IgD-negative memory B cell (primary cell): ENCODE measurements around the gene CYB5D1. TPM values are rescaled to one million over a fixed set of nuclear protein-coding genes. Genes with fewer than 3 reads are reported as not detected.
"Not testable (repeated sequence)": the region's sequence is repeated elsewhere in the genome, so short reads cannot be mapped to it uniquely, and the experiment has no call there.

Experiments
- H3K27ac Mint-ChIP-seq, 3 donors: one replicate each; pipeline ENCODE4 v1.8.0; 2020 to 2022; ENCODE audit warnings: mild to moderate bottlenecking in 3 of 3, mixed read lengths in 3 of 3, moderate library complexity in 1 of 3
- H3K27me3 Mint-ChIP-seq: one replicate; pipeline ENCODE4 v1.8.0; 2021; ENCODE audit warnings: mixed read lengths
- H3K36me3 Mint-ChIP-seq: one replicate; pipeline ENCODE4 v1.8.0; 2020; ENCODE audit warnings: mild to moderate bottlenecking, mixed read lengths
- H3K4me1 Mint-ChIP-seq, 3 donors: one replicate each; pipeline ENCODE4 v1.8.0; 2020 to 2022; ENCODE audit warnings: mixed read lengths in 3 of 3, mild to moderate bottlenecking in 1 of 3
- H3K4me3 Mint-ChIP-seq, 4 donors: one replicate each; pipeline ENCODE4 v1.8.0; 2020 to 2022; ENCODE audit warnings: mild to moderate bottlenecking in 4 of 4, mixed read lengths in 4 of 4, moderate library complexity in 3 of 4
- H3K9me3 Mint-ChIP-seq, 3 donors: one replicate each; pipeline ENCODE4 v1.8.0; 2020 to 2021; ENCODE audit warnings: mixed read lengths in 3 of 3, mild to moderate bottlenecking in 1 of 3
- polyA plus RNA-seq: library from polyadenylated mRNA; unstranded; fragments of 300-500 nt; fragmentation: Illumina TruSeq; gene quantifications from one replicate; pipeline ENCODE4 v1.2.3, GENCODE V29; 2021

CYB5D1 gene, protein sequence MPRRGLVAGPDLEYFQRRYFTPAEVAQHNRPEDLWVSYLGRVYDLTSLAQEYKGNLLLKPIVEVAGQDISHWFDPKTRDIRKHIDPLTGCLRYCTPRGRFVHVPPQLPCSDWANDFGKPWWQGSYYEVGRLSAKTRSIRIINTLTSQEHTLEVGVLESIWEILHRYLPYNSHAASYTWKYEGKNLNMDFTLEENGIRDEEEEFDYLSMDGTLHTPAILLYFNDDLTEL
- 8.0 TPM for polyA plus RNA-seq

DNA sequence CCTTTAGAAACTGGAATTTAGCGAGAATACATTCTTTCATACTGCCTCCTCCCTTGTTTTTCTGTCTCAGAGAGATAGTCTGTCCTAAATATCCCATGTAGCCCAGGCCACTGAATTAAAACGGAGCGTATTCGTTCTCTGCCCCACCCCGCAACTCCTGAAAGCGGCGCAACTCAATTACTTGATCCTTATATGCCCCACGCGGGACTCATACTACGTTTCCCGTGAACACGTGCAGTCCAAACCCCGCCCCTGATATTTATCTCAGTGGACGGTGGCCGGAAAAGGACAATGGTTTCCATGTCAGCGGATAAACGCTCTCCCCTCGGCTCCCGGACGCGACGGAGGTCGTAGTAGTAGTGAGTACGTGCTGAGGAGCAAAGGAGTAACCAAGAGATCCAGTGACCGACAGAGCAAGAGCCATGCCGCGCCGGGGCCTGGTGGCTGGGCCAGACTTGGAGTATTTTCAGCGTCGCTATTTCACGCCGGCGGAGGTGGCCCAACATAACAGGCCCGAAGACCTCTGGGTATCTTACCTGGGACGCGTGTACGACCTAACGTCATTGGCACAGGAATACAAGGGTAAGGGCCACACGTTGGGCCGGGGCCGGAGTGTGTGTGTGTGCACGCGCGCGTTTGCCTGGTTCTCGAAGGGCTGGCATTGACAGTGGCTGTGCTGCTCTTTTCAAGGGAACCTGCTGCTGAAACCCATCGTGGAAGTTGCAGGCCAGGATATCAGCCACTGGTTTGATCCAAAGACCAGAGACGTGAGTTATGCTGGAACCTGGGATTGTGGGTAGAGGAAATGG lies at the start of gene CYB5D1:
Gene CYB5D1, plus strand, starts transcription at position 291 of the 809 bp plus-strand sequence. Its CDS starts 132 bp downstream, at position 423.
- Mint-ChIP-seq H3K27me3 (no peaks in the 10 kb centered on the region), H3K4me3 (no peak within 1 kb of the TSS), H3K9me3 (no peaks in the 10 kb centered on the region), H3K4me1 (peaks cover 10 to 20% (median 11%) of the 10 kb centered on the region in 3 donors), H3K27ac (no peak within 1 kb of the TSS), H3K36me3 (no peaks in the 10 kb centered on the region)

DNA sequence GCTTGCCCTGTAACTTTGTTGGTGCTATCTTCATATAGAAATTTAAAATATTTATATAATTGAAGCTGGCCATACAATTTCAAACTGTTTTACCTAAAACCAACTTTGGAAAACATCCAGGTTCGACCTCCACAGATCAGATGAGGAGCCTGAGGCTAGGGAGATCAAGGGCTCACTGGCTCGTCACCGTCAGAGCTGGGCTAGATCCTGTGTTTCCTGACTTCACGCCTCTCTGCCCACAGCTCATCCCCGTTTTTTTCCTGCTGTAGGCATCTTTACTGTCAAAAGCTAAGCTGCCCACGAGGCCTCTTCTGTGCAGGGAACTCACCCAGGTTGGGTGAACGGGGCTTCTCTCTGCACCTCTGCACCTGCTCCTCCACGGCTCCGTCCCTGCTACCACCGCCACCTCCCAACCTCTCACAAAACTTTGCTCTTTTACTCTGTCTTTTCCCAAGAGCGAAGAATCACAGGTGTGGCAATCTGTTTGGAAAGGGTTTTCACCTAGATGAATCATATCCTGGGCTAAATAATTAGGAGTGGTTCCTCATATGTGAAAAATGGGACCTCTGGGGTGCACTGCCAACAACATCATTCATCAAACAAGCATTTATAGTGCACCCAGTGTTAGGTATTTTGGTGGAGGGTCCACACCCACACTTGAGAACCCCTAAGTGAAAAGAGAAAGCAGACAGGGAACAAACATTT lies 48.6 kb upstream of the CYB5D1 start:
- Mint-ChIP-seq H3K27ac (no peak overlapping the region), H3K36me3 (no peaks in the 10 kb centered on the region), H3K9me3 (no peaks in the 10 kb centered on the region), H3K4me1 (no peaks in the 10 kb centered on the region), H3K27me3 (peaks cover 10% of the 10 kb centered on the region), H3K4me3 (no peak overlapping the region)

DNA sequence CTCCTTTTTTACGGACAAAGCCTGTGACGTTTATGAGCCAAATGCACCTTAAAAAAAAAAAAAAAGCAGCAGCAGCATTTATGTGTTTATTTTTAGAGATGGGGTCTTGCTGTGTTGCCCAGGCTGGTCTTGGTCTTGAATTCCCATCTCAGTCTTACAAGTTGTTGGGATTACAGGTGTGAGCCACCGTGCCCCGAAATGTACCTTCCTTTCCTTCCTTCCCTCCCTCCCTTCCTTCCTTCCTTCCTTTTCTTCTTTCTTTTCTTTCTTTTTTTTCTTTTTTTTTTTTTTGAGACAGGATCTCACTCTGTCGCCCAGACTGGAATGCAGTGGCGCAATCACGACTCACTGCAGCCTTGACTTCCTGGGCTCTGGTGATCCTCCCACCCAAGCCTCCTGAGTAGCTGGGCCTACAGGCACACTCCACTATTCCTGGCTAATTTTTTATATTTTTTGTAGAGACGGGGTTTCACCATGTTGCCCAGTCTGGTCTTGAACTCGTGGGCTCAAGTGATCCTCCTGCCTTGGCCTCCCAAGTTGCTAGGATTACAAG lies 47.9 kb upstream of the CYB5D1 start:
- H3K4me3 Mint-ChIP-seq, H3K27ac Mint-ChIP-seq, H3K4me1 Mint-ChIP-seq, H3K9me3 Mint-ChIP-seq, H3K27me3 Mint-ChIP-seq, H3K36me3 Mint-ChIP-seq: not testable (repeated sequence)

DNA sequence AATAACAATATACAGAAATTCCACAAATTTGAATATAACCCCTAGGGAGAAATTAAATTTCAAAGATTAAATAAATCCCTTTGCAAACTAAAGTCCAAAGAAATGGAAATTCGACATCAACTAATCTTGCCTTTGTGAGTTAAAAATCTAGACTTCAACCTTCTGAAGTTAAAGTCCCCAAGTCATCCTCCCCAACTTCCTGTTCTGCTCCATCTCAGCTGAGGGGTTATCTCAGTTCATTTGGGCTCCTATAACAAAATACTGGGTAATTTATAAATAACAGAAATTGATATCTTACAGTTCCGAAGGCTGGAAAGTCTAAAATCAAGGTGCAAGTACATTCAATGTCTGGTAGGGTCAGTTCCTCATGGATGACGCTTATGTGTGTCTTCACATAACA lies 46.6 kb upstream of the CYB5D1 start:
- no peaks in the 10 kb centered on the region for H3K4me1 Mint-ChIP-seq
- no peaks in the 10 kb centered on the region for H3K36me3 Mint-ChIP-seq
- H3K9me3 Mint-ChIP-seq = no peaks in the 10 kb centered on the region
- H3K4me3 Mint-ChIP-seq = no peak overlapping the region
- H3K27ac Mint-ChIP-seq = no peak overlapping the region
- H3K27me3 Mint-ChIP-seq = peaks cover 10% of the 10 kb centered on the region

DNA sequence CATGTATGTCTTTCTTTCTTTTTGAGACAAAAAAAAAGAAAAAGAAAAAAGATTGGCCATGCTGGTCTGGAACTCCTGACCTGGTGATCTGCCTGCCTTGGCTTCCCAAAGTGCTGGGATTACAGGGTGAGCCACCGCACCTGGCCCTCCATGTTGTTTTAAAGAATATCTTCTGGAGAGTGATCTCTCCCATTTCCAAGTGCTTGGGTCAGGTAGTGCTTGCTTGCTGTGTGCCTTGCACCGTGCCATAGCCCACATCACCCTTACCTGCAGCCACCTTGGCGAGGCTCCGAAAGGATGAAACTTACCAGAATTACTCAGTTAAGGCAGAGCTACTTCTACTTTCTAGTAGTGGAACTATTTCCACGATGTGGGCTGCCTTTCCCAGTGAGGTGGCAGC lies 42.8 kb upstream of the CYB5D1 start:
- no peak overlapping the region for H3K4me3 Mint-ChIP-seq
- no peaks in the 10 kb centered on the region for H3K9me3 Mint-ChIP-seq
- no peak overlapping the region for H3K27ac Mint-ChIP-seq
- no peaks in the 10 kb centered on the region for H3K4me1 Mint-ChIP-seq
- H3K36me3 Mint-ChIP-seq = peaks cover 1% of the 10 kb centered on the region
- H3K27me3 Mint-ChIP-seq = no peaks in the 10 kb centered on the region

DNA sequence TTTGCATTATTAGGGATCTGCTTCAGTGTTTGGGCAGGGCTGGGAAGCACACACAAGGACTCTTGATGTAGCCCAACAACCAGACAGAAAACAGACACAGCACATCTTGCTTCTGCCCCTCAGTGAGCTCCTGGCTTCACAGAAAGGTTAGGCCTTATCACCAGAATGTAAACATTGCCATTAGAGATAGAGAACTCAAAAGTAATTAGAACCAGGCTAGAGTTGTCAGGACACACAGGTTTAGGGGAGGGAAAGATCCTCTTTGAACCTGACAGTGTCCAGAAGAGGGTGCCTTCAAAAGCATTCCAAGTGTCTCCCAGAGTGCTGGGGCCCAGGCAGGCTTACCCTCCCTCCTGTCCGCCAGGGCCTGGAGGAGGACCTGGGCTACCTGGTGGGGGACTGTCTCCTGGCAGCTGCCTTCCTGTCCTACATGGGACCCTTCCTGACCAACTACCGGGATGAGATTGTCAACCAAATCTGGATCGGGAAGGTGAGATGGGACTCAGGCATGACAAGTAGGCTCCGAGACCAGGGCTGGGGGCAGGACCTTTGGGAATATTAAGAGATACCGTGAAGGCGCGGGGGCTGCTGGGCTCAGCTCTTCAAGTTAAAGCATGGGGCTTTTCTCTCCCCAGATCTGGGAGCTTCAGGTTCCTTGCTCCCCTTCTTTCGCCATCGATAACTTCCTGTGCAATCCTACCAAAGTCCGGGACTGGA lies 40.7 kb upstream of the CYB5D1 start:
- Mint-ChIP-seq H3K36me3 (peaks cover 1% of the 10 kb centered on the region), H3K27ac (no peak overlapping the region), H3K9me3 (no peaks in the 10 kb centered on the region), H3K4me3 (no peak overlapping the region), H3K4me1 (no peaks in the 10 kb centered on the region), H3K27me3 (no peaks in the 10 kb centered on the region)

DNA sequence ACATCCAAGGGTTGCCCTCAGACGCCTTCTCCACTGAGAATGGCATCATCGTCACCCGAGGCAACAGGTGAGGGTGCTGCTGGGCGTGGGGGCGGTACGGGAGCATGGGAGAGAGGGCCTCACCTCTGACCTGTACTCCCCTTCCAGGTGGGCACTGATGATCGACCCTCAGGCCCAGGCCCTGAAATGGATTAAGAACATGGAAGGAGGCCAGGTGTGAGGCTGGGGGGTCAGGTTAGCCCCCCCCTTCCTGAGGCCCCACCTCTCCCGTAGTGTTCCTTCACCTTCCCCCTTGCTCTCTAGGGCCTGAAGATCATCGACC lies 40.2 kb upstream of the CYB5D1 start:
- no peaks in the 10 kb centered on the region for H3K27me3 Mint-ChIP-seq
- H3K27ac Mint-ChIP-seq = no peak overlapping the region
- H3K36me3 Mint-ChIP-seq = peaks cover 1% of the 10 kb centered on the region
- no peaks in the 10 kb centered on the region for H3K4me1 Mint-ChIP-seq
- no peaks in the 10 kb centered on the region for H3K9me3 Mint-ChIP-seq
- H3K4me3 Mint-ChIP-seq = no peak overlapping the region

DNA sequence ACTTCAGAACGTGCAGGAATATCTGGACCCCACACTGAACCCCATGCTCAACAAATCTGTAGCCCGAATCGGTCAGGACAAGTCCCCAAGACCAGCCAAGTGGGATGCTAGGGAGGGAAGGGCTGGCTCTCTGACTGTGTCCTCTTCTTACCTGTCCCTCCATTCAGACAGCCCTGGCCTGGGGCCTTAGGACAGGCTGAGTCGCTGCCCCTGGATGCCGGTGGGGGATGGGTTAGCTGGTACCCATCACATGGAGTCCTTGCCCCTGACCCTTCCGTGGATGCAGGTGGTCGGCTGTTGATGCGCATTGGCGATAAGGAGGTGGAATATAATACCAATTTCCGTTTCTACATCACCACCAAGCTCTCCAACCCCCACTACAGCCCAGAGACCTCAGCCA lies 39.8 kb upstream of the CYB5D1 start:
- Mint-ChIP-seq H3K36me3 (peaks cover 1% of the 10 kb centered on the region), H3K4me3 (no peak overlapping the region), H3K27ac (peak overlapping the region in 1 of 3 donors; percentile 85), H3K4me1 (no peaks in the 10 kb centered on the region), H3K27me3 (no peaks in the 10 kb centered on the region), H3K9me3 (no peaks in the 10 kb centered on the region)

DNA sequence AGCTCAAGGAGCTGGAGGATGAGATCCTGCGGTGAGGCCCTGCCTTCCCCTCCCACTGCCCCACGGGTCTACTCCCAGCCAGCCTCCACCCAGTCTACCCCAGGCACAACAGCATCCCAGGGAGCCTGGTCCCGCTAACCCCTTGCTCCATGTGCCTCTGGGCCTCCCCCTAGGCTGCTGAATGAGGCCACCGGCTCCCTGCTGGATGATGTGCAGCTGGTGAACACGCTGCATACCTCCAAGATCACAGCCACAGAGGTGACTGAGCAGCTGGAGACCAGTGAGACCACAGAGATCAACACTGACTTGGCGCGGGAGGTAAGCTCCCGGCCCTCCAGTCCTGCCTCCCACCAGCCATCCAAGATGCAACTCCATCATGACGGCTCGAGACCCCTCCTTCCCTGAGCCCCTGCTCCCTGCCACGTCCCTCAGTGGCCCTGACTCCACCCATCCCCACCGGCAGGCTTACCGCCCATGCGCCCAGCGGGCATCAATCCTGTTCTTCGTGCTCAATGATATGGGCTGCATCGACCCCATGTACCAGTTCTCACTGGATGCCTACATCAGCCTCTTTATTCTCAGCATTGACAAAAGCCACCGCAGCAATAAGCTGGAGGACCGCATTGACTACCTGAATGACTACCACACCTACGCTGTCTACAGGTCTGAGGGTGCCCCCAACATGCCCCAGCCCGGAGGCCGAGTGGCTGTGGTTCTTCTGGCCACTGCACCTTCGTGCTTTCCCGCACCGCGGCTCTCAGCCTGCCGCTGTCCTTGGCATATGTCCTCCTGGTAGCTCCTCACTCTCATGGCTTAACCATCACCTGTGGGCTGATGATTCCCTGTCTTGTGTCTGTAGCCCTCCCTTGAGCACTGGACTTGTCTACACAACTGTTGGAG lies 38.8 kb upstream of the CYB5D1 start:
- Mint-ChIP-seq H3K4me1 (no peaks in the 10 kb centered on the region), H3K4me3 (no peak overlapping the region), H3K36me3 (peaks cover 1% of the 10 kb centered on the region), H3K9me3 (no peaks in the 10 kb centered on the region), H3K27ac (peak overlapping the region in 1 of 3 donors; percentile 85), H3K27me3 (no peaks in the 10 kb centered on the region)

DNA sequence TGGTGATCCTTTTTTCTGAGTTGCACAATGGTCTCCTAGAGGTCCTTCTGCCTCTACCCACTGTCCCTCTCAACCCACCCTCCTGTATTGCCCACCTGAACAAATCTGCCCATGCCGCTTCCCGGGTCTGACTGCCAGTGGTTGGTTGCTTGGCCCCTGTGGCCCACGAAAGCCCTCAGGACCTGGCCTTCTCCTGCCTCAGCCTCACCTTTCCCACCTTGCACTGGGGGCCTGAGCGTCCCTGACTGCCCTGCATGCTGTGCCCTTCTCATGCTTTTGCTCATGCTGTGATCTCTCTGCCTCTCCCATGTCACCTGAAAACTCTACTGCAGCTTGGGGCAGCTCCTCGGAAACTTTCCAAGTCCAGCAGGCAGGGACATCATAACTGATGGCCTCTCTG lies 37.6 kb upstream of the CYB5D1 start:
- H3K9me3 Mint-ChIP-seq = no peaks in the 10 kb centered on the region
- no peak overlapping the region for H3K4me3 Mint-ChIP-seq
- H3K36me3 Mint-ChIP-seq = peaks cover 1% of the 10 kb centered on the region
- peaks cover 0 to 3% (median 0%) of the 10 kb centered on the region in 3 donors for H3K4me1 Mint-ChIP-seq
- H3K27ac Mint-ChIP-seq = no peak overlapping the region
- H3K27me3 Mint-ChIP-seq = no peaks in the 10 kb centered on the region

DNA sequence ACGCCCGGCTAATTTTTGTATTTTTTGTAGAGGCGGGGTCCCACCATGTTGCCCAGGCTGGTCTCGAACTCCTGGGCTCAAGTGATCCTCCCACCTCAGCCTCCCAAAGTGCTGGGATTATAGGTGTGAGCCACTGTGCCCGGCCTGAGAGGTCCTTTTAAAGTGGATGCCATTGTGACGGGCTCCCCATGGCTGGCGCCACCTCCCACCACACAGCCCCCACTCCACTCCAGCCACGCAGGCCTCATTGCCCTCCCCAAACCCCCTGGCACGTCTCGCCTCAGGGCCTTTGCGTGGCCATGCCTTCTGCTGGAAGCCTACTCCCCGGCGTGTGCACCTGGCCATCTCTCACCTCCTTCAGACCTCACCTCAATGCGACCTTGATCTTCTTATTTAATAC lies 35.7 kb upstream of the CYB5D1 start:
- Mint-ChIP-seq H3K27ac (no peak overlapping the region), H3K4me1 (peaks cover 0 to 5% (median 0%) of the 10 kb centered on the region in 3 donors), H3K36me3 (peaks cover 1% of the 10 kb centered on the region), H3K9me3 (no peaks in the 10 kb centered on the region), H3K27me3 (no peaks in the 10 kb centered on the region), H3K4me3 (no peak overlapping the region)

DNA sequence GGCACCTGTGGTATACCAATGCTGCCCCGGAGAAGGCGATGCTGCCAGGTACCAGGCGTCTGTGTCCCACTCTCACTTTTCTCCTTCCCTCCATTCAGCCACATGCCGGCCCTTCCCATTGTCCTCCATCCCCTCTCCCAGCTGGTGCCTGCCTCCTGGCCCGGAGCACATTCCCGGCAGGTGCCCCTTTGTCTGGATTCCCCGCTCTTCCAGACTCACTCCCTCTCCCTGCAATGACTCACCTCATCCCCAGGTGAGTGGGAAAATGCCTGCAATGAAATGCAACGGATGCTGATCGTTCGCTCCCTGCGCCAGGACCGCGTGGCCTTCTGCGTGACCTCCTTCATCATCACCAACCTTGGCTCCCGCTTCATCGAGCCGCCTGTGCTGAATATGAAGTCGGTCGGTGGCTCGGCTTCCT lies 34.2 kb upstream of the CYB5D1 start:
- Mint-ChIP-seq H3K4me1 (peaks cover 0 to 5% (median 0%) of the 10 kb centered on the region in 3 donors), H3K4me3 (no peak overlapping the region), H3K27ac (no peak overlapping the region), H3K27me3 (no peaks in the 10 kb centered on the region), H3K9me3 (no peaks in the 10 kb centered on the region), H3K36me3 (peaks cover 1% of the 10 kb centered on the region)

DNA sequence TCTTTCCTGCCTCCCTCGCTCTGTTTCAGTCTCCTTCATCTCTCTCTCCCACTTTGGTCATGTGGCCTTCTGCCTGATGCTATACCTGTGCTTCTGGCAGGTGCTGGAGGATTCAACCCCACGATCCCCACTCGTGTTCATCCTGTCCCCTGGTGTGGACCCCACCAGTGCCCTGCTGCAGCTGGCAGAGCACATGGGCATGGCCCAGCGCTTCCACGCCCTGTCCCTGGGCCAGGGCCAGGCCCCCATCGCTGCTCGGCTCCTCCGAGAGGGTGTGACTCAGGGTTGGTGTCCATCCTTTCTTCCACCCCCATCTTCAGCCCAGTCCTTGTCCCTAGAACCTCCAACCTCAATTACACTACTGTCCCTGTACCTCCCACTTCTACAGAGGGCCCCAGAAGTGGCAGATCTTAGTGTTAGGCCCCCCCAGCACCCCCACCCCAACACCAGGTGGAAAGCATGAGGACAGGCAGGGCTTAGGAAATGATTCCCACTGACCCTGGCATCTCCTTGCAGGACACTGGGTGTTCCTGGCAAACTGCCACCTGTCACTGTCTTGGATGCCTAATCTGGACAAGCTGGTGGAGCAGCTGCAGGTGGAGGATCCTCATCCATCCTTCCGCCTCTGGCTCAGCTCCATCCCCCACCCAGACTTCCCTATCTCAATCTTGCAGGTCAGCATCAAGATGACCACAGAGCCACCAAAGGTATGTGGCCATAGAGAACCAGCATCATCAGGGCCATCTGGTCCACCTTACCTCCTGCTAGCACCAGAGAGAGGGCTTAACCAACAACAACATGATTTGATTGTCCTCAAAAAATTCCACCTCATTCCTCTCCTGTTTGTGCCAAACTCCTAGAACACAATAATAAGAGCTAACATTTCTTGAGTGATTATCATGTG lies 33.5 kb upstream of the CYB5D1 start:
- no peak overlapping the region for H3K4me3 Mint-ChIP-seq
- no peaks in the 10 kb centered on the region for H3K9me3 Mint-ChIP-seq
- H3K27me3 Mint-ChIP-seq = peaks cover 1% of the 10 kb centered on the region
- H3K4me1 Mint-ChIP-seq = peaks cover 0 to 5% (median 0%) of the 10 kb centered on the region in 3 donors
- H3K27ac Mint-ChIP-seq = peak overlapping the region in 1 of 3 donors; percentile 85
- H3K36me3 Mint-ChIP-seq = no peaks in the 10 kb centered on the region
